Nephron (organoid): ENCODE data around the gene PAOX.
"Not testable (repeated sequence)": the region's sequence is repeated elsewhere in the genome, so short reads cannot be mapped to it uniquely, and the experiment has no call there.

Experiments
- H3K27ac Mint-ChIP-seq, 3 experiments: 2 replicates each; pipeline ENCODE4 v1.8.0; 2020; ENCODE audit warnings: mixed read lengths in 3 of 3, mild to moderate bottlenecking in 2 of 3, moderate library complexity in 1 of 3
- H3K27me3 Mint-ChIP-seq: 2 replicates; pipeline ENCODE4 v1.8.0; 2021; ENCODE audit warnings: low read depth, mild to moderate bottlenecking, moderate library complexity, mixed read lengths
- H3K36me3 Mint-ChIP-seq: 2 replicates; pipeline ENCODE4 v1.8.0; 2020; ENCODE audit warnings: low read depth, mixed read lengths
- H3K4me1 Mint-ChIP-seq: 2 replicates; pipeline ENCODE4 v1.8.0; 2020; ENCODE audit warnings: mixed read lengths
- H3K4me3 Mint-ChIP-seq, 3 experiments: 2 replicates each; pipeline ENCODE4 v1.8.0; 2020; ENCODE audit warnings: mild to moderate bottlenecking in 3 of 3, mixed read lengths in 3 of 3, moderate library complexity in 2 of 3
- H3K9me3 Mint-ChIP-seq: 2 replicates; pipeline ENCODE4 v1.8.0; 2020; ENCODE audit warnings: mixed read lengths
- TF ChIP-seq, protein P1 (sequence below), 3 experiments: fragments of 200-600 bp; sonication (generic); IDR thresholded peaks; one replicate each; pipeline ENCODE4 v1.5.0; 2021; ENCODE audit warnings: antibody characterized with exemption in 3 of 3; ENCODE audit not compliant: unreplicated experiment in 3 of 3

PAOX gene

DNA sequence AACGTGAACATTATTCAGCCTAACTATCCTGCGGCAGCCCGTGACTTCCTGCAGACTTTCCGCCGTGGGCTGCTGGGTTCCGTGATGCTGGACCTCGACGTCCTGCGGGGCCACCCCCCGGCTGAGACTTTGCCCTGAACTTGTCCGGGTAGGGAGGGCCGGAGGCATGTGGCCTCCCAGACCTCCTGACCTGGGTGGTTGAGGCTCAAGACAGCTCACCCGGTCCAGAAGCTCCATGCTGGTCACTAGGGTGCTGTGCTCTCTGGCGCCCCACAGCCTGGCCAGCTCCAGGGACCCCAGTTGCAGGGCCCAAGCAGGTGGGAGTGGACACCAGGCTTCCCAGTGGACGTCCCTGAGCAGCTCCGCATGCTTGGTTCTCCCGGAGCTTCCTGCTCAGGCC is 41.0 kb downstream of the PAOX start:
- peaks cover 6% of the 10 kb centered on the region for H3K27me3 Mint-ChIP-seq
- no peak overlapping the region for H3K4me3 Mint-ChIP-seq
- TF ChIP-seq, protein P1, sequence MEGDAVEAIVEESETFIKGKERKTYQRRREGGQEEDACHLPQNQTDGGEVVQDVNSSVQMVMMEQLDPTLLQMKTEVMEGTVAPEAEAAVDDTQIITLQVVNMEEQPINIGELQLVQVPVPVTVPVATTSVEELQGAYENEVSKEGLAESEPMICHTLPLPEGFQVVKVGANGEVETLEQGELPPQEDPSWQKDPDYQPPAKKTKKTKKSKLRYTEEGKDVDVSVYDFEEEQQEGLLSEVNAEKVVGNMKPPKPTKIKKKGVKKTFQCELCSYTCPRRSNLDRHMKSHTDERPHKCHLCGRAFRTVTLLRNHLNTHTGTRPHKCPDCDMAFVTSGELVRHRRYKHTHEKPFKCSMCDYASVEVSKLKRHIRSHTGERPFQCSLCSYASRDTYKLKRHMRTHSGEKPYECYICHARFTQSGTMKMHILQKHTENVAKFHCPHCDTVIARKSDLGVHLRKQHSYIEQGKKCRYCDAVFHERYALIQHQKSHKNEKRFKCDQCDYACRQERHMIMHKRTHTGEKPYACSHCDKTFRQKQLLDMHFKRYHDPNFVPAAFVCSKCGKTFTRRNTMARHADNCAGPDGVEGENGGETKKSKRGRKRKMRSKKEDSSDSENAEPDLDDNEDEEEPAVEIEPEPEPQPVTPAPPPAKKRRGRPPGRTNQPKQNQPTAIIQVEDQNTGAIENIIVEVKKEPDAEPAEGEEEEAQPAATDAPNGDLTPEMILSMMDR (IDR thresholded peaks at IDR 0.05; ENCODE audit: unreplicated experiment in 3 of 3): no peak
- no peaks in the 10 kb centered on the region for H3K4me1 Mint-ChIP-seq
- H3K36me3 Mint-ChIP-seq: peaks cover 28% of the 10 kb centered on the region
- H3K9me3 Mint-ChIP-seq: peaks cover 11% of the 10 kb centered on the region
- H3K27ac Mint-ChIP-seq: no peak overlapping the region

DNA sequence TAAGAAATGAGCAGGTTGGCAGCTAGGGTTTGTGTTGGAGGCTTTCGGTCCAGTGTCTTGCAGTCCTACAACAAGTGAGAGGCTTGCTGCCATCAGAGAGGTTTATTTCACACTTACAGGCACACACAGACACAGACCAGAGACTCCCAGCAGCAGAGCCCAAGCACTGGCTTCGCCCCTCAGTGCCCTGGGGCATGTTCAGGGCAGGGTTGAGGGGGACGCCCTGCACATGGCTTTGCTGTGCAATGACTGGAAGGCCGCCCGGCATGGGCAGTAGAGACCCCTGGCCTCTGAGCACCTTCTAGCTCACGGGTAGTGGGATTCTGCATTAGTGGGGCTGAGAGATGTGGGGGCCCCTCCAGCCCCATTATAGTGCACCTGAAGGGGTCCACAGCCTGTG is 41.5 kb downstream of the PAOX start:
- Mint-ChIP-seq H3K4me1 (no peaks in the 10 kb centered on the region), H3K27ac (no peak overlapping the region), H3K36me3 (peaks cover 23% of the 10 kb centered on the region)

DNA sequence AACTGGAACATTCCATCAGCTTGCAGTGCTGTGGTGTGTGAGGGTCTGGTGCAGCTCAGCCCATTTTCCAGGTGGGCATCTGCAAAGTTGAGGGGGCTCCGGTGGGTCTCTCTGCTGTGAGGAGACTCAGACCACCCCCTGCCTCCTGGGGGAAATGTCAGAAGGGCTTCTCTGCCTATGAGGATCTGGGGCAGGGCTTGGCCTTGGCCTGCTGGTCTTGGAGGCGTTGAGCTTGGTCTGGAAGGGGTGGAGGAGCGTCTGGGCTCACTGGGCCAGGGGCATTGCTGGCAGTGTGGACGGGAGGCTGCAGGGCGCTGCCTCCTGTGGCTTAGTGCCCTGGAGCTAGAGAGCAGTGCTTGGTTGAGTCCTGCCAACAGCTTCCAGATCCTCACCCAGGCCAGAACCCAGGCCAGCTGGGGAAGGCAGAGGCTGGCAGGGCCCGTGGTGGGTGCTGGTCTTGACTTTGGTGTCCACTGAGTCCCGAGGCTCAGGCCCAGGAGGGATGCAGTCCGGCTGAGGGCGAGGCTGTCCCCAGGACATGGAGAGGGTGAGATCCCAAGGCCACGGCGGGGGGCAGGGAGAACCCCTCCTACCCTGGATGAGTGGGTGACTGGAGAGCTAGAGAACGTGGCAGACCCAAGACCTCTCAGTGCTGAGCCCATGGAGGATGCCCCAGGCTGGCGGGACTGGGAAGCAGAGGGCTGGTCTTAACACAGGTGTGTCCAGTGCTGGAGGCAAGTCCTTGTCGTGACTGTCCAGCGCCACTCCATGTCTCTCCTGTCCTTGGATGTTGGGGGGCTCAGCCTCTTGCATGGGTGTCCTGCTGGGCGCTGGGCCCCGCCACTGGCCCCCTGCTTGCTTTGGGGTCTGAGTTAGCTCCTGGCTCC is 42.5 kb downstream of the PAOX start:
- Mint-ChIP-seq H3K4me3 (peak overlapping the region in 2 of 3 experiments; percentile 37), H3K36me3 (peaks cover 15% of the 10 kb centered on the region), H3K9me3 (no peaks in the 10 kb centered on the region), H3K4me1 (no peaks in the 10 kb centered on the region), H3K27ac (no peak overlapping the region), H3K27me3 (peaks cover 6% of the 10 kb centered on the region)
- TF ChIP-seq, protein P1 (IDR thresholded peaks at IDR 0.05; ENCODE audit: unreplicated experiment in 3 of 3): no peak

More for the DNA sequence above, 41.5 kb downstream of the PAOX start:
- H3K9me3 Mint-ChIP-seq: peaks cover 5% of the 10 kb centered on the region
- TF ChIP-seq, protein P1 (IDR thresholded peaks at IDR 0.05; ENCODE audit: unreplicated experiment in 3 of 3): no peak
- peaks cover 6% of the 10 kb centered on the region for H3K27me3 Mint-ChIP-seq
- no peak overlapping the region for H3K4me3 Mint-ChIP-seq

DNA sequence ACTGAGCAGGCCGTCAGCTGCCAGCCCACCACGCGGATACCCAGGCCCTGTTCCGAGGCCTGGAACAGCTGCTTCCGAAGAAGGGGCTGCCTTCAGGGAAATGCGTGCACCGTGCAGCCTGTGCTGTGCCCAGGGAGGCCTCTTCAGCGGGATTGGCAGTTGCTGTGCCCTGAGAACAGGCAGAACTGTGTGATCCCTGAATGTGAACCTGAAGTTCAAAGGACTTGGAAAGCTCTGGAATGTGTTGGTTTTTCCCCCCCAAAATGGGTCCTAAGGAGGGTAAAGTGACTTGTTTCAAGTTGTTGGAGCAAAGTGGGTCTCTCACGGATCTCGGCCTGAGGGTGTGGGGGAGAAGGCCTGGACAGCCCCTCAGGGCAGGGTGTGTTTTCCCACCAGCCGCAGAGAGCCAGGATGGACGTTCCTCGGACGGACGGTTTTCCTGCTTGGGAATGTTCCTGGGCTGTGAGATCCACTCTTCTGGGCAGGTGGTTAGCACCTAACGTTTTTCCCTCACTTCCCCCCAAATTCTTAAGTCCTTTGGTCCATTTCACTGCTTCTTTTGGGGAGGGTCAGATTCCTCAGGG is 43.3 kb downstream of the PAOX start:
- Mint-ChIP-seq H3K9me3 (no peaks in the 10 kb centered on the region), H3K4me3 (peak overlapping the region; percentile 29 to 74 (median 38))

DNA sequence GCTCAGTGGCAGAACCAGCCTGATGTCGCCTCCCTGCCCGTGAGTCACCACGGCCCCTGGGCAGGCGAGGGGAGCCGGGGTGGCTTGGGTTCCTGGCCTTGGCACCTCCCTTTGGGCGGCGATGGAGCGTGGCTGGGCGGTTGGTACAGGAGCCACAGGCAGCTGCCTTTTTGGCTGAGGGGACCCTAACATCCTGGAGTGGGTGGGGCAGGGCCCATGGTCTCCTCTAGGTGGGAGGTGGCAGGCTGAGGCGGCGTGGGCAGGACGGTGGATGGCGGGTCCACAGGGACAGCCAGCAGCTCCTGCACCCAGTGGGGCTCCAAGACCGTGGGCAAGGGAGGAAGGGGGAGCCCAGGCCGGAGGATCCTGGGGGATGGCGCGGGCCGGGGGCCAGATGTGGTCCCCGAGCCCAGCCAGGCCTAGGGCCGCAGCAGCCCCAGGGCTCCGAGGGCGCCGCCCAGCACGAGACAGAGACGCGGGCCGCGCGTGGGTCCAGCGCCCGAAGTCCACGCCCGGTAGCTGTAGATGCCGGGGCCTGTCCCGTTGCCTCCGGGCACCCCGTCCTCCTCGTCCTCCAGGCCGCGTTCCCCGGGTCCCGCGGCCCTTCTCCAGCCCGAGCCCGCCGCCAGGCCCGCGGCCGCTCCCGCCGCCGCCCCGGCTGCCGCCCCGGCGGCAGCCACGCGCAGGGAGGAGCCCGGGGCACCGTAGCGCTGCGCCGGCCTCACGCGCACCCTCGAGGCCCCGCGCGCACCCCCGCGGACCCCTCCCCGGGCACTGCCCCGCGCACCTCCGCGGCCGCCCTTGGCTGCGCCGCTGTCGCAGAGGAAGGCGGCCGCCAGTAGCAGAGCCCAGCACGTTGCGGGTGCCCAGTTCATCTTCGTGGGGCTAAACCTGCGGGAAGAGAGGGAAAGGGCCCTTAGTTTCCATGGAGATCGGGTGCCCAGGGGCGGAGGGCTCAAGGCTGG is 44.0 kb downstream of the PAOX start:
- Mint-ChIP-seq H3K27me3 (peaks cover 6% of the 10 kb centered on the region), H3K9me3 (no peaks in the 10 kb centered on the region), H3K4me3 (peak overlapping the region; percentile 65 to 74 (median 73)), H3K36me3 (peaks cover 15% of the 10 kb centered on the region), H3K4me1 (no peaks in the 10 kb centered on the region), H3K27ac (no peak overlapping the region)
- TF ChIP-seq, protein P1 (IDR thresholded peaks at IDR 0.05; ENCODE audit: unreplicated experiment in 3 of 3): no peak

More for the DNA sequence above, 43.3 kb downstream of the PAOX start:
- H3K4me1 Mint-ChIP-seq: no peaks in the 10 kb centered on the region
- peaks cover 15% of the 10 kb centered on the region for H3K36me3 Mint-ChIP-seq
- TF ChIP-seq, protein P1 (IDR thresholded peaks at IDR 0.05; ENCODE audit: unreplicated experiment in 3 of 3): no peak
- H3K27ac Mint-ChIP-seq: no peak overlapping the region
- H3K27me3 Mint-ChIP-seq: peaks cover 6% of the 10 kb centered on the region

DNA sequence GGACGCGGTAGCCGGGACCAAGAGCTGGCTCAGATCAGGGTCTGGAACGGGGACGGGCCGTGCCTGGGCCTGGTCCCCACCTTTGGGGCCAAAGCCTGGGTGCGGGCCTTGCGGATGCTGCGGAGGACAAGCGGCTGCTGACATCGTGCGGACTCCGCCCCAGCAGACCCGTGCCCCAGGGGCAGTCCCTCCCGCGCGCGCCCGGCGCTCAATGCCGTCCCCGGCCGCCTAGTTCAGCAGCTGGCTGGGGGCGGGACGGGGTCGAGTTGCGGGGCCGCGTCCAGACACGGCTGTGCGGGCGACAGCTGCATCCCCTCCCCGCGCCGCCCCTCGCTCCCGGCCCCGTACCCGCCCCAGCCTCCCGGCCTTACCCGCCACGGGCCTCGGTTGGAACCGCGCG is 45.0 kb downstream of the PAOX start:
- not testable (repeated sequence) for H3K27ac Mint-ChIP-seq, H3K4me3 Mint-ChIP-seq, H3K36me3 Mint-ChIP-seq, H3K27me3 Mint-ChIP-seq, H3K4me1 Mint-ChIP-seq, H3K9me3 Mint-ChIP-seq

DNA sequence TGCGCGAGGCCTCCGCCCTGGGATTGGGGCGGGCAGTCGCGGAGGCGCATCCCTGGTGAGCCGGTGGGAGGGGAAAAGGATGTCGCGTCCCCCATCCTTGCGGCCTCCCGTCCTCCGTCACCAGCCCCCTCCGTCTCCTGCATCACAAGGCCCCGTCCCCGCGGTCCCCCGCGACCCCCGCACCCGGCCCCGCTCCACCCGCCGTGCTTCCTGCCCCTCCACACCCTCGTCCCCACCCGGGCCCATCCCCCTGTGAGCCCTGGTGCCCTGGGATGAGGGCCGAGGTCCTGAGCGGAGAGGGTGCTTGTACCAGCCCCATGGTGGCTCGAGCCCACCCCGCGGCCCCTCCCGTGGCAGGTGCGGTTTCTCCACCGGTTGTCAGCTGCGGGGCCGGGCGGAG is 45.5 kb downstream of the PAOX start, which contains the start of gene SPRN:
Gene SPRN (minus strand): TSS at position 25 of the 400 bp plus-strand sequence. CDS start 944 bp downstream, outside the sequence.
- H3K4me1 Mint-ChIP-seq, H3K36me3 Mint-ChIP-seq, H3K9me3 Mint-ChIP-seq, H3K27me3 Mint-ChIP-seq, H3K27ac Mint-ChIP-seq: not testable (repeated sequence)
- H3K4me3 Mint-ChIP-seq: peak within 1 kb of the TSS; percentile 60 to 73 (median 65)

DNA sequence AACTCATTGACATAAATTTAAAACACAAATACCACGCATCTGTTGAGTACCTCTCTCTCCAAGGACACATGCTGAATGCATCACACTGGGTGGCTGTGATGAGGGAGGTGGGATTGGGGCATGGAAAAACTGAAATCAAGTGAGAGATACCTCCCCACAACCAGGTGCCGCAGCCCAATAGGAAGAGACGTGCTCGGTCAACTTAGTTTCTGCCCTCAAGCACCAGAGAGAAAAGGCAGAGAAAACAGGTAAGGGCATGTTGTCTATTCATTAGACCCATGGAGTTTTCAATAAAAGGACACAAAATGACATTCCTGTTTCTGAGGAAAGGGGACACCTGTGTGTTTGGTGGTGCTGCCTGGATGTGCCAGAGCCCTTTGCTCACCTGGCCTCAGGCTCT is 50.5 kb downstream of the PAOX start:
- not testable (repeated sequence) for H3K4me1 Mint-ChIP-seq, H3K27ac Mint-ChIP-seq, H3K27me3 Mint-ChIP-seq, H3K4me3 Mint-ChIP-seq, H3K36me3 Mint-ChIP-seq
- peaks cover 12% of the 10 kb centered on the region for H3K9me3 Mint-ChIP-seq
